Measurements from ENCODE around the gene COMMD10. TPM values are rescaled to one million over a fixed set of nuclear protein-coding genes. Genes with fewer than 3 reads are reported as not detected.

COMMD10 gene
- total and polyA plus RNA-seq, 2 donors (not counting 1 experiment from before 2014, with no cell fraction given) = 19.8 to 48.7 TPM

DNA sequence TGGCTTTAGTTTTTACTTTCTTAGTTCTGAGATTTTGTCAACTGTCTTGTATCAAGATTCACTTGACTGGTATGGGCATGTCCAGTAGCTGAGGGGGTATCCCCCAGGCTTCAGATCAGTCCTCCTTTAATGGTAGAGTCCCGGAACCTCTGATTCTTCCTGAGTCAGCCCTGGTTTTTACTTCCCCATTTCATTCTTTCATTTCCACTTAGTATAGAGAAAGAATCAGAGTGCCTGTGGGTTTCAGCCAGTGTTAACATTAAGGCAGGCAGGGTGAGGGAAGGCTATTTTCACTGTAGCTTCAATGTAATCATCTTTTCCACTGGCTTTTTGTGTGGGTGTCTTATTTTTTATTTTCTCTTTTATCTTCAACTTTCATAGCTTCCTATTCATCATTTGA, 8.3 kb upstream of the COMMD10 start:
- CTCF ChIA-PET = interaction anchor here (0.7 to 1.7 kb wide), 3 partner anchors 9 to 767 kb away, joined by 3 to 13 read pairs (median 4); no protein-coding TSS in a partner anchor
- H3K9me3 ChIP-seq (ENCODE audit: control extremely low read depth in 1 of 3, control insufficient read depth in 2 of 3, insufficient read depth in 1 of 3, low read length in 2 of 3) = no peaks in the 10 kb centered on the region
- peak overlapping the region; percentile 14 for H3K9ac ChIP-seq (ENCODE audit: low read length)
- Mint-ChIP-seq H3K4me1 (peaks cover 30% of the 10 kb centered on the region), H3K9me3 (ENCODE audit: insufficient read depth) (no peaks in the 10 kb centered on the region), H3K27ac (peak overlapping the region; percentile 12), H3K4me3 (peak overlapping the region; percentile 44), H3K27me3 (no peaks in the 10 kb centered on the region)
- TF ChIP-seq EZH2 (IDR thresholded peaks at IDR 0.05; ENCODE audit: borderline replicate concordance, insufficient read depth, low read depth, low read length, poor library complexity, severe bottlenecking) = no peak
- TF ChIP-seq, protein P1, sequence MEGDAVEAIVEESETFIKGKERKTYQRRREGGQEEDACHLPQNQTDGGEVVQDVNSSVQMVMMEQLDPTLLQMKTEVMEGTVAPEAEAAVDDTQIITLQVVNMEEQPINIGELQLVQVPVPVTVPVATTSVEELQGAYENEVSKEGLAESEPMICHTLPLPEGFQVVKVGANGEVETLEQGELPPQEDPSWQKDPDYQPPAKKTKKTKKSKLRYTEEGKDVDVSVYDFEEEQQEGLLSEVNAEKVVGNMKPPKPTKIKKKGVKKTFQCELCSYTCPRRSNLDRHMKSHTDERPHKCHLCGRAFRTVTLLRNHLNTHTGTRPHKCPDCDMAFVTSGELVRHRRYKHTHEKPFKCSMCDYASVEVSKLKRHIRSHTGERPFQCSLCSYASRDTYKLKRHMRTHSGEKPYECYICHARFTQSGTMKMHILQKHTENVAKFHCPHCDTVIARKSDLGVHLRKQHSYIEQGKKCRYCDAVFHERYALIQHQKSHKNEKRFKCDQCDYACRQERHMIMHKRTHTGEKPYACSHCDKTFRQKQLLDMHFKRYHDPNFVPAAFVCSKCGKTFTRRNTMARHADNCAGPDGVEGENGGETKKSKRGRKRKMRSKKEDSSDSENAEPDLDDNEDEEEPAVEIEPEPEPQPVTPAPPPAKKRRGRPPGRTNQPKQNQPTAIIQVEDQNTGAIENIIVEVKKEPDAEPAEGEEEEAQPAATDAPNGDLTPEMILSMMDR (IDR thresholded peaks at IDR 0.05) = no peak
- POLR2A ChIA-PET = interaction anchor here (0.7 kb wide), 1 partner anchor 9 kb away, joined by 4 read pairs; no protein-coding TSS in a partner anchor
- peak; percentile 96 for ATAC-seq (ENCODE audit: low read depth)
- H3K4me2 ChIP-seq (replicated peaks; ENCODE audit: low read depth, low read length, poor library complexity, severe bottlenecking) = peak overlapping the region; percentile 50
- DNase-seq = peak; percentile 82
- H3K4me1 ChIP-seq (ENCODE audit: control insufficient read depth in 2 of 2, insufficient read depth in 2 of 2, low read length in 2 of 2) = peaks cover 24% of the 10 kb centered on the region in 2 donors
- no peak overlapping the region for H2AFZ ChIP-seq (ENCODE audit: insufficient read depth, low read depth, low read length, poor library complexity, severe bottlenecking)
- H3K27me3 ChIP-seq (replicated peaks in 1 of 4; ENCODE audit: control extremely low read depth in 1 of 4, control insufficient read depth in 3 of 4, insufficient read depth in 4 of 4, low read length in 3 of 4) = no peaks in the 10 kb centered on the region
- H3K4me3 ChIP-seq (ENCODE audit: control extremely low read depth in 1 of 5, extremely low read depth in 1 of 5, insufficient read depth in 1 of 5, low read depth in 2 of 5, low read length in 4 of 5) = no peak overlapping the region
- H4K20me1 ChIP-seq (ENCODE audit: control insufficient read depth, insufficient read depth, low read length, poor library complexity, severe bottlenecking) = no peaks in the 10 kb centered on the region
- H3K27ac ChIP-seq (ENCODE audit: low read length in 2 of 2) = peak overlapping the region in 1 of 2 donors; percentile 43
- peaks cover 24% of the 10 kb centered on the region for H3K79me2 ChIP-seq (ENCODE audit: control insufficient read depth, insufficient read depth, low read length)
- no peaks in the 10 kb centered on the region for H3K36me3 ChIP-seq (replicated peaks in 1 of 2; ENCODE audit: control extremely low read depth in 1 of 2, control insufficient read depth in 1 of 2, extremely low read depth in 1 of 2, insufficient read depth in 2 of 2, low read length in 1 of 2)
- intact Hi-C loops (cut with micrococcal nuclease) = loop anchor here (1.0 to 5.0 kb wide), 4 partner anchors 8 to 236 kb away; partner anchors contain the start of genes AP3S1 and ATG12
- WGBS (ENCODE audit: insufficient coverage) = no CpG with 5 or more reads among the region's 1 CpG

DNA sequence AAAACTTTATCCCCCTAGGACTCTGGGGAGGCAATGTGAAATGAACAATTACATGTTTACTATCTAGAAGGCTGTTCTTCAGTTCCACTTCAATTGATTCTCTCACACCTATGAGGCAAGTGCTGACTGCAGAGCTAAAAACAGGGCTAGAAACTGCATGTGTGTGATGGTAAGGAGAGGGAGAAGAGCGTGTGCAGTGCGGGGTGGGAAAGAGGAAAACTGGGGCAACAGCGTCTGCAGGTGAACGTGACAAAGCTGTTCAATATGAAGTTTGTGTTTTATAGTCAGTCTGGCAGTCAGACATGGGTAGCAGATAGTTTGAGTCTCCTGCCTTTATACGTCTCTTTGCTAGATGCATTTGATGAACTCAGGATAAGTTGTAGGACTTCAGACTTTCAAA, 6.6 kb upstream of the COMMD10 start:
- Mint-ChIP-seq H3K27ac (peak overlapping the region; percentile 12), H3K9me3 (ENCODE audit: insufficient read depth) (no peaks in the 10 kb centered on the region), H3K27me3 (no peaks in the 10 kb centered on the region), H3K4me1 (peaks cover 42% of the 10 kb centered on the region), H3K4me3 (no peak overlapping the region)
- ATAC-seq (ENCODE audit: low read depth) (no peak), DNase-seq (no peak)
- no peak for TF ChIP-seq EZH2 (IDR thresholded peaks at IDR 0.05; ENCODE audit: borderline replicate concordance, insufficient read depth, low read depth, low read length, poor library complexity, severe bottlenecking)
- TF ChIP-seq, protein P1 (IDR thresholded peaks at IDR 0.05) = no peak
- CTCF ChIA-PET = interaction anchor here (1.4 kb wide), 1 partner anchor 10 kb away, joined by 5 read pairs; no protein-coding TSS in a partner anchor
- Histone ChIP-seq H3K27me3 (replicated peaks in 1 of 4; ENCODE audit: control extremely low read depth in 1 of 4, control insufficient read depth in 3 of 4, insufficient read depth in 4 of 4, low read length in 3 of 4) (no peaks in the 10 kb centered on the region), H3K4me2 (replicated peaks; ENCODE audit: low read depth, low read length, poor library complexity, severe bottlenecking) (no peak overlapping the region), H3K36me3 (replicated peaks in 1 of 2; ENCODE audit: control extremely low read depth in 1 of 2, control insufficient read depth in 1 of 2, extremely low read depth in 1 of 2, insufficient read depth in 2 of 2, low read length in 1 of 2) (no peaks in the 10 kb centered on the region), H3K4me3 (ENCODE audit: control extremely low read depth in 1 of 5, extremely low read depth in 1 of 5, insufficient read depth in 1 of 5, low read depth in 2 of 5, low read length in 4 of 5) (no peak overlapping the region), H3K79me2 (ENCODE audit: control insufficient read depth, insufficient read depth, low read length) (peaks cover 28% of the 10 kb centered on the region), H3K9ac (ENCODE audit: low read length) (no peak overlapping the region), H3K4me1 (ENCODE audit: control insufficient read depth in 2 of 2, insufficient read depth in 2 of 2, low read length in 2 of 2) (peaks cover 24% of the 10 kb centered on the region in 2 donors), H3K9me3 (ENCODE audit: control extremely low read depth in 1 of 3, control insufficient read depth in 2 of 3, insufficient read depth in 1 of 3, low read length in 2 of 3) (no peaks in the 10 kb centered on the region), H3K27ac (ENCODE audit: low read length in 2 of 2) (no peak overlapping the region), H4K20me1 (ENCODE audit: control insufficient read depth, insufficient read depth, low read length, poor library complexity, severe bottlenecking) (no peaks in the 10 kb centered on the region), H2AFZ (ENCODE audit: insufficient read depth, low read depth, low read length, poor library complexity, severe bottlenecking) (no peak overlapping the region)
- WGBS (ENCODE audit: insufficient coverage) = 95% methylated on average over 5 of the region's 5 CpGs
- intact Hi-C loops (cut with micrococcal nuclease) = loop anchor here (5.0 kb wide), 2 partner anchors 41 to 59 kb away; no protein-coding TSS in a partner anchor
- POLR2A ChIA-PET = no interaction called here
